IPS-NIHi7 (cell line): Measurements from ENCODE around the gene TEX50.
"Not testable (repeated sequence)": the region's sequence is repeated elsewhere in the genome, so short reads cannot be mapped to it uniquely, and the experiment has no call there.

Source experiments
- DNase-seq: peaks from one replicate; pipeline ENCODE4 v3.0.0; 2012; ENCODE audit warnings: mixed read lengths; ENCODE audit errors: extremely low spot score

TEX50 gene, protein sequence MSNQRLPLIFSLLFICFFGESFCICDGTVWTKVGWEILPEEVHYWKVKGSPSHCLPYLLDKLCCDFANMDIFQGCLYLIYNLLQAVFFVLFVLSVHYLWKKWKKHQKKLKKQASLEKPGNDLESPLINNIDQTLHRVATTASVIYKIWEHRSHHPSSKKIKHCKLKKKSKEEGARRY

DNA sequence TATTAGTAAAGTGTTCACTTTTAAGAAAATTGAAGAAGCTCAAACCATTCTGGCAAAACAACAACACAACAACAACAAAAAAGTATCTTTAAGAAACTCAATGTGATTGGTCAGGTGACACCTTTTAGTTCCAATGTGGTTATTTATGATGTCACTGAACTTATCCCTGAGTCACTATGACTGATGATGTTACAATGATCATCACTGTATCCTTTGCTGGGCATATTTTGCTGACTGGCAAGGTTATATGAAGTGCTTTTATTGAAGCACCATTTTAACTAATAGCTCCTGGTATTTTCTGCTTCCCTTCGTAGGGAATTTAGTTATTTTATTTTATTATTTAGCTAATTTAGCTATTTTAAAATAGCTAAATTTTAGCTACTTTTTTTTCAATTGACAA lies at the start of gene TEX50:
Gene TEX50 (plus strand): TSS at position 223 of the 400 bp plus-strand sequence. CDS start 184 bp downstream, outside the sequence.
- DNase-seq: no peak

DNA sequence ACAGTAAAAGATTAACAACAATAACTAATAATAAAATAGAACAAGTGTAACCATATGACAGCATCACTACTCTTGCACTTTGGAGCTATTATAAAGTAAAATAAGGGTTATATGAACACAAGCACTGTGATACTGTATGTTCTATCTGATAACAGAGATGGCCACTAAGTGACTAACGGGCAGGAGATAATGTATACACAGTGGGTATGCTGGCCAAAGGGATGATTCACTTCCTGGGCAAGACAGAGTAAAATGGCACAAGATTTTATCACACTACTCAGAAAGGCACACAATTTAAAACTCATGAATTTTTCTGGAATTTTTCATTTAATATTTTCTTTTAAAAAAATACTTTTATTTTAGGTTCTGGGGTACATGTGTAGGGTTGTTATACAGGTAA lies 44.6 kb upstream of the TEX50 start:
- DNase-seq: no peak

DNA sequence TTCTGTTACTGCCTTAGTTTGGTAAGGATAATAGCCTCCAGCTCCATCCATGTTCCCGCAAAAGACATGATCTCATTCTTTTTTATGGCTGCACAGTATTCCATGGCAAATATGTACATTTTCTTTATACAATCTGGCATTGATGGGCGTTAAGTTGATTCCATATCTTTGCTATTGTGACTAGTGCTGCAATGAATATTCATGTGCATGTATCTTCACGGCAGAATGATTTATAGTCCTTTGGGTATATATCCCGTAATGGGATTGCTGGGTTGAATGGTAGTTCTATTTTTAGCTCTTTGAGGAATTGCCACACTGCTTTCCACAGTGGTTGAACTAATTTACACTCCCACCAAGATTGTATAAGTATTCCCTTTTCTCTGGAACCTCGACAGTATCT lies 44.0 kb upstream of the TEX50 start:
- not testable (repeated sequence) for DNase-seq

DNA sequence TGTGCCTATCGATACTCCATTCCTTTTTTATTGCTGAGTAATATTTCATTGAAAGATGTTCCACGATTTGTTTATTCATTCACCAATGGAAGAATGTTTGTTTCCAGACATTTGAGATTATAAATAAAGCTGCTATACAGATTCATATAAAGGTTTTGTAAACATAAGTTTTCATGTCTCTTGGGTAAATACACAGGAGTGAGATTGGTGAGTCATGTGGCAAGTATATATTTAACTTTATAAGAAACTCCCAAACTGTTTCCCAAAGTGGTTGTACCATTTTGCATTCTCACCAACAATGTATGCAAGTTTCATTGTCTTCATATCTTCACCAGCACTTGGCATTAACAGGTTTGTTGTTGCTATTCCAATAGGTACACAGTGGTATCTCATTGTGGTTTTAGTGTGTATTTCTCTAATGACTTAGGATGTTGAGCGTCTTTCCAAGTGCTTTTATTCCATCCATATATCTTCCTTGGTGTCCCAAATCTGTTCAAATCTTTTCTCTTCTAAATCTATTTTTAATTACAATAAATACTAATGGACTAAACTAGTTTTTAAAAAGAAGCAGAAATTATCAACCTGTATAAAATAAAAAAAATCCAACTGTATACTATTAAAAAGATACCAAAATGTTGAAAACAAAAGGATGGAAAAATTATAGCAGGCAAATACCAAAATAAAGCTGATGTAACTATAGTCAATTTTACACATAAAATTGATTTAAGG lies 38.9 kb upstream of the TEX50 start:
- DNase-seq: no peak

DNA sequence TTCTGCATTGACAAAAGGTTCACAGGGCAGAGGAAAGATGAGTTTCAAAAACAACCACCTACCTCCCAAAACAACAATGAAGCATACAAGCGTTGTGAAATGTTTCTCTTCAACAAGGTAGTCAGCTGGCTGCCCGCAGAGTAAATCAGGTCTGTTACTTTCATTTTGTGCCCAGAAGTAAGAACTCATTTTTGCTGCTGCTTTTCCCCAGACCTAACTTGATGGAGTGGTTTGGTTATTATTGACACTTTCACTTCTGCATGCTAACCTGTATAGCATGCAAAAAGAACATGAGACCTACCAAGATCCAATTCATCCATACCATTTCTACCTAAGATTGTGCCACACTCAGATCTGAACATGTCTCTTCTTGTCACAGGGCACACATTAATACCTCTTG lies 33.5 kb upstream of the TEX50 start:
- DNase-seq: no peak

DNA sequence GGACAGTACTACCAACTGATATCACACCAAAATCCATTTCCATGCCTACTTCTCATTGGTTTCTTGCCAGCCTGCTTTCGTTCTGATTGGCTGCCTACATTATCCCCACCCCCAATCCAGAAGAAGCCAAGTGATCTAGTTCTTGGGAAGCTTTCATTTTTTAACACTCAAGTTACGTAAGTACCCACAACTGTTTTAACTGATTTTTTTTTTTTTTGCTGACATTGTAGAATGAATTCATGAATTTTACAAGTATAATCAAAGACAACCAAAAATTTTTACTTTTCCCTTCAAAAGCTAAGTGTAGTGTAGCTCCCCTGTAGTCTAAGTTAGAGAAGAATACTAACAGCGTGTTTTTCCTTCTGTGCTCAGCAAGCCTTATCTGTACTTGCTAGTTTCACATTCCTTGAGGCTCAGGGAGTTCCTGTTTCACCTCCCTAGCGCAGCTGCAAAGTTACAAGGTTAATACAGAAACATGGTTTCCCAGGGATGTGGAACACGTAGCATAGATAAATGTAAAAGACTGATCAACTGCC lies 32.0 kb upstream of the TEX50 start, which contains the start of gene SLC9C2:
Gene SLC9C2 (minus strand): TSS at position 17 of the 536 bp plus-strand sequence. CDS start 1,296 bp downstream, outside the sequence.
- no peak for DNase-seq

DNA sequence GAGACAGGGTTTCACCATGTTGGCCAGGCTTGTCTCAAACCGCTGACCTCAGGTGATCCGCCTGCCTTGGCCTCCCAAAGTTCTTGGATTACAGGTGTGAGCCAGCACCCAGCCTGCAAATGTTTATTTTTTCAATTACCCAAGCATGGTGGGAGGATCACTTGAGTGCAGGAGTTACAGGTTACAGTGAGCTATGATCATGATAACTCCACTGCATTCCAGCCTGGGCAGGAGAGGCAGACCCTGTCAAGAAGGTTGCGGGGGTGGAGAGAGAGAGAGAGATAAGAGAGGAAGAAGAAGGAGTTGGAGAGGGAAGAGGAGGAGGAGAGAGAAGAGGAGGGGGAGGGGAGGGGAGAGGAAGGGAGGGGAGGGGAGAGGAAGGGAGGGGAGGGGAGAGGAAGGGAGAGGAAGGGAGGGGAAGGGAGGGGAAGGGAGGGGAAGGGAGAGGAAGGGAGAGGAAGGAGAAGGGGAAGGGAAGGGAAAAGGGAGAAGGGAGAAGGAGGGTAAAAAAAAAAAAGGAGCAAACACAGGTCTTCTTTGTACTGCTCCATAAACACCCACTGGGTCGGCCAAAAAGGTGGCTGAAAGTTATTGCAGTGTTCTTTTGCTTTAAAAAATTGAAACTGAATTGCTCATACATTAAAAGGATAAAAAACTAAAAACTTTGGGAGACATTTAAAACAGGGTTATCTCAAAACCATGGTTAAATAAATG lies 26.5 kb upstream of the TEX50 start:
- no peak for DNase-seq

DNA sequence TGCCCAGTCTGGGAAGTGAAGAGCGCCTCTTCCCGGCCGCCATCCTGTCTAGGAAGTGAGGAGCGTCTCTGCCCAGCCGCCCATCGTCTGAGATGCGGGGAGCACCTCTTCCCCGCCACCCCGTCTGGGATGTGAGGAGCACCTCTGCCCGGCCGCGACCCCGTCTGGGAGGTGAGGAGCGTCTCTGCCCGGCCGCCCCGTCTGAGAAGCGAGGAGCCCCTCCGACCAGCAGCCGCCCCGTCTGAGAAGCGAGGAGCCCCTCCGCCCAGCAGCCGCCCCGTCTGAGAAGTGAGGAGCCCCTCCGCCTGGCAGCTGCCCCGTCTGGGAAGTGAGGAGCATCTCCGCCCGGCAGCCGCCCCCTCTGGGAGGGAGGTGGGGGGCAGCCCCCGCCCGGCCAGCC lies 22.1 kb upstream of the TEX50 start:
- not testable (repeated sequence) for DNase-seq

DNA sequence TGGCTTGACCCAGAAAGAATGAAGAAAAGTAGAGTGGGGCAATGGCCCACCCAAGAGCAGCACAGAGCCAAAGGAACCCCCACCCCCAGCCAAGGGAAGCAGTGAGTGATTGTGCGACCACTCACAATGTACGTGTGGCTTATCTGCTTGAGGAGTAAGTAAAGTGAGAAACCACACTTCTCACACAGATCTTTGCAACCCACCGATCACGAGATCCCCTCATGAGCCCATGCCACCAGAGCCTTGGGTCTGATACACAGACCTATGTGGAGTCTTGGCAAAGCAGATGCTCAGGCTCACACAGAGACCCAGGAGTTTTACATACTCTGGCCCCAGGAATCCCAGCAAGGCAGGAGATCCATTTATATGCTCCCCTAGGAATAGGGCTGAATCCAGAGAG lies 18.3 kb upstream of the TEX50 start:
- no peak for DNase-seq

DNA sequence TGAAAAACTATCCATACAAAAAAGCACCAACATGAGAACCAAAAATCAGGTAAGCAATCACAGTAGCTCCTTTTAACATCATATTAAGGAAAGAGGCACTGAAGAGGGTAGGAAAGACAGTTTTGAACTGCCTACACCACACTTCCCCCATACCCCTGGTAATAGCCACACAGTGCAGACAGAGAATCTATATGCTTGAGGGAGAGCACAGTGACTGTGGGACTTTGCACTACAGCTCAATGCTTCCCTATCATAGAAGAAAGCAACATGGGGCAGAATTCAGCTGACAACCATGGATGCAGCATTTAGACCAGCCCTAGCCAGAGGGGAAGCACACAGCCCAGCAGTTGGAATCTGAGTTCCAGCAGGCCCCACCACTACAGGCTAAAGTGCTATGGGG lies 7.9 kb upstream of the TEX50 start:
- DNase-seq: no peak

DNA sequence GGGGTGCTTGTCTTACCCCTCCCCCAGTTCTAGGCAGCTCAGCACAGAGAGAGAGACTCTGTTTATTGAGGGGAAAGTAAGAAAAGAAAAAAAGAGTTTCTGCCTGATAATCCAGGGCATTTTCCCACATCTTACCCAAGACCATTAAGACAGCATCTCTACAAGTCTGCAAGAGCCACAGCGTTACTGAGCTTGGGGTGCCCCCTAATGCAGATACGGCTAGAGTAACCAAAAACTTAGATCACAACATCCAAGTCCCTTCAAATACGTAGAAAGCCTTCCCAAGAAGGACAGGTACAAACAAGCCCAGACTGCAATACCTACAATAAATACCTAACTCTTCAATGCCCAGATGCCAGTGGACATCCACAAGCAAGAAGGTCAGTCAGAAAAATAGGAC lies 6.2 kb upstream of the TEX50 start:
- no peak for DNase-seq

DNA sequence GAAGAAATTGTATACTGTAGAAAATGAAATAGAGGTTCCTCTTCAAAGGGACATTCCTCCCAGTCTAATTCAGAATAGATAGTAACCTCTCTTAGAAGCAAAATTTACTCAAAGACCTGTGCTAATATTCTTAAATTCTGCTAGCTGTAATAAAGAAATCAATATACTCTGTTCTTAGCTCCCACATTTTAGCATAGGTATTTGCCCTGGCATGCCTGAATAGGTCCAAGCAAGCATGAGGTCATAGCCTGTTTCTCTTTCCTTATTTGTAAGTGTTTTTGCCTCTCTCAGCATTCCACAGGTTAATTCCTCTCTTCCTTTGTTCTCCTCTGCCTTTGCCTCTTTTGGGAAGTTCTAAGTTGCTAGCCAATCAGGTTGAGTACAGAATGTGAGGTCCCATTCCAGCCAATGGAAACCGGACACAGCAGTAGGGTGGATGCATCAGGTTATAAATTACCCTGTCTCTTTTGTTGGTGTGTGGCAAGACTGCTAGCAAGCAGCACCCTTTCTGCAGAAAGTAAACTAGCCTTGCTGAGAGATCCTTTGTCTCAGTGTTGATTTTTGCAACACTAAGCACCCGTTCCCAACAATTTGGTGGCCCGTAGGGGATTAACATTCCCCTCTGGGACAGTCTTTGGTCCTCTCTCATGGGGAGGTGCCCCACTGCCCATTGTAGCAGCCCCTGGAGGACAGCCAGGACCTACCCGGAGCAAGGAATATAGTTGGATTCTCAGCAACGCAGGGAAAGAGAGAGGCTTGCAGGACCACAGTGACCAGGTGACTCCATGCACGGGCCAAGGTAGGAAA lies 2.3 kb downstream of the TEX50 start:
- not testable (repeated sequence) for DNase-seq

DNA sequence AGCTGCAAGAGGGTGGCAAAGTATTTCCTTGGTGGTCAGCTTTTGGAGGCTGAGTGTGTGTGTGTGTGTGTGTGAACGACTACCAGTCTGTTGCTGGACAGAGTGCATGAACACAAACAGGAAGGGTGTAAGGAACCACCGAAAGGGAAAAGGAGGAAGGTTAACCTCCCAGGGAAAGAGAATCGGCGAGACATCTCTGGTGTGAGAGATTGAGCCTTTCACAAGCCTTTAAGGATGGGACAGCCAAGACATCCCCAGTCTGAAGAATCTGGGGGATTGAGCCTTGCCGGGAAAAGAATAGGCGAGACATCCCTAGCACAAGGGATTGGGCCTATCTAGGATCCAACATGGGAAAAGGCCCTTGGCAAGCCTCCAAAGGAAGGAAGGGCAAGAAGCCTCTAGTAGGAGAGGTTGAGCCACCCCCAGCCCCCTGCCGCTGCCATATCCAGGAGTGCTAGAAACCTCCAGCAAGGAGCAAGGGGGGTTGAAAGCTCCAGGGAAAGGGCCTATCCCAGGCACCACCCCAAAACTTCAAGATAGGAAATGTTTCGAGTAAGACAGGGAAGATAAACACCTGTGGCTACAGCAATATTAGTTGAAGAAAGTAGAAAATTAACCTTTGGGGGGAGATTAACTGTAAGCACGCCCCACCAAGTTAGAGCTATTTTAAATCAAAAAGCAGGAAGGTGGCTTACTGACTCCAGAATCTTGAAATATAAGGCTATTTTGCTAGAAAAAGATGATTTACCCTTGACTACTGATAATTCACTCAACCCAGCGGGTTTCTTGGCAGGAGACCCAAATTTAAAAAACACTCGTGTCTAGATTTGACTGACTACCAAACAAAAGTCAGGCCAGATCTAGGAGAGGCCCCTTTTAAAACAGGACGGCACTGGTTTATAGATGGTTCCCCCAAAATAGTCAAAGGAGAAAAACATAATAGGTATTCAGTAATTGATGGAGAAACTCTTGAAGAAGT lies 3.2 kb downstream of the TEX50 start:
- DNase-seq: no peak

DNA sequence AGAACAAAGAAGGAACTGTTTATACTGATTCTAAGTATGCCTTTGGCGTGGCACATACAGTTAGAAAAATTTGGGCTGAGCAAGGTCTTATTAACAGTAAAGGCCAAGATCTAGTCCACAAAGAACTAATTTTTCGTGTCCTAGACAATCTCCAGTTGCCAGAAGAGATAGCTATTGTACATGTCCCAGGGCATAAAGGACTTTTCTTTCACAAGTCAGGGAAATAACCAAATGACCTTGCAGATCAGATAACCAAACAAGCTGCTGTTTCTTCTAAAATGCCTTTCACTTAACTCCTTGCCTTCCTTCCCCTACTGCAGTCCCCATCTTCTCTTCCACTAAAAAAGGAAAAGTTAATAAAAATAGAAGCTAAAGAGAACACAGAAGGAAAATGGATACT lies 4.0 kb downstream of the TEX50 start:
- DNase-seq: no peak

DNA sequence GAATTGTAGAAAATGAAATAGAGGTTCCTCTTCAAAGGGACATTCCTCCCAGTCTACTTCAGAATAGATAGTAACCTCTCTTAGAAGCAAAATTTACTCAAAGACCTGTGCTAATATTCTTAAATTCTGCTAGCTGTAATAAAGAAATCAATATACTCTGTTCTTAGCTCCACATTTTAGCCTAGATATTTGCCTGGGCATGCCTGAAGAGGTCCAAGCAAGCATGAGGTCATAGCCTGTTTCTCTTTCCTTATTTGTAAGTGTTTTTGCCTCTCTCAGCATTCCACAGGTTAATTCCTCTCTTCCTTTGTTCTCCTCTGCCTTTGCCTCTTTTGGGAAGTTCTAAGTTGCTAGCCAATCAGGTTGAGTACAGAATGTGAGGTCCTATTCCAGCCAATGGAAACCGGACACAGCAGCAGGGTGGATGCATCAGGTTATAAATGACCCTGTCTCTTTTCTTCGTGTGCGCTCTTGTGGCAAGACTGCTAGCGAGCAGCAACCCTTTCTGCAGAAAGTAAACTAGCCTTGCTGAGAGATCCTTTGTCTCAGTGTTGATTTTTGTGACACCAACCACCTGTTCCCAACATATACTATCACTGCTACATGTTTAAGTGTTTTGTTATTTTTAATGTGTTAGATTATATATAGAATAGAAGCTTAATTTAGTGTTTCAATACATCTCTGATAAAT lies 7.5 kb downstream of the TEX50 start:
- DNase-seq: not testable (repeated sequence)

DNA sequence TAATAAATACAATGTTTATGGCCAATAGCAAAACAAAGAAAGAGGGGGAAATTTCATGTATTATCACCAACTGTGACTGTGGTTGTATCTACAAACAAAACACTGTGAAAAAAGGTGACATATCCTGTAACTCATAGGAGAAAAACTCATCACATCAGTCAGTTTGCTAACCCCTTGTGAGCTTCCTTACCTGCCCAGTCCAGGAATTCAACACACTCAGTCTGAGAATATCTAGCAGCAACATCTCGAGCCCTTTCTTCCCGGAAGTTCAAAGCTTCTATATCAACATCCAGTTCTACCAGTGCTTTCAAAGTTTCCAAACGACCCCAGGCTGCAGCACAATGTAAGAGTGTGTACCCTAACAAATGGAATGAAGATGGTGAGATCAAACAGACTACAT lies 11.5 kb downstream of the TEX50 start:
- DNase-seq: no peak

DNA sequence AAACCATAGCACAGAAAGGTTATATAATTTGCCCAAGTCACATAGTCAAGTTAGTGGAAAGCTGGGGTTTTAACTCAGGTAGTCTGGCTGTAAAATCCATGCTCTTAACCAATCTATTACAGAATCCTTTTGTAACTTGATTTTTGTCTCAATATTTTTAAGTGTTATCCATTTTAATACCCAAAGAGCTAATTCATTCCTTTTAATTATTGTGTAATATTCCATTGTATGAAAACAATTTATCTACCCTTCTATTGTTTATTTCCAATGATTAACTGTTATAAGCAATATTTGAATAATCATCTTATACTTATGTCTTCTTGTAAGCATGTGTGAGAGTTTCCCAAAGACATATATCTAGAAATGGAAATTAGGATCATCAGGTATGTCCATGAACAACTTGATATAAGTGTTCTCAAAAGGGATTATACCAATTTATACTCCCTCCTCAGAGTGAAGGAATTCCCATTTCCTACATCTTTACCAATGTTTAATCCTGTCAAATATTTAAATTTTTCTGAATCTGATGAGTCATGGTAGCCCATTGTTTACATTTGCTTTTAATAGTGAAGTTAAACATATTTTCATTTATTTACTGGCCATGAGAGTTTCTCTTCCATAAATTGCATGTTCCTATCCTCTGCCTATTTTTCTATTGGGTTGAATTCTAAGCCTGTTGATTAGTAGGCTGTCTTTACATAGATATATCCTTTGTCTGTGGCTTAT lies 13.9 kb downstream of the TEX50 start:
- no peak for DNase-seq

DNA sequence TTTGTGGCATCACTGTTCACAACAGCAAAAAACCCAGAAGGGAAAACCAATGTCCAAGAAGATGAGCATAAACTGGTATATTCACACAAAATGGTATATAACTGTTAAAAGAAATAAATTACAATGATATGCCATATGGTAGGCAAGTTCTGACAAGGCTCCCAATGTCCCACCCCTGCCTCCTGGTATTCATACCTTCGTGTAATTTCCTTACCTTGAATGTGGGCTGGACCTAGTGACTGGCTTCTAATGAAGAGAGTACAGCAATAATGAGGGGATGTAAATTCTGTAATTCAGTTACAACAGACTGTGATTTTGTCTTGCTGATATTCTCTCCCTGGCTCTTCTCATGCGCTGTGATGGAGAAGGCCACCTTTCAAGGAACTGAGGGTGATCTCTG lies 25.2 kb downstream of the TEX50 start:
- DNase-seq: no peak

DNA sequence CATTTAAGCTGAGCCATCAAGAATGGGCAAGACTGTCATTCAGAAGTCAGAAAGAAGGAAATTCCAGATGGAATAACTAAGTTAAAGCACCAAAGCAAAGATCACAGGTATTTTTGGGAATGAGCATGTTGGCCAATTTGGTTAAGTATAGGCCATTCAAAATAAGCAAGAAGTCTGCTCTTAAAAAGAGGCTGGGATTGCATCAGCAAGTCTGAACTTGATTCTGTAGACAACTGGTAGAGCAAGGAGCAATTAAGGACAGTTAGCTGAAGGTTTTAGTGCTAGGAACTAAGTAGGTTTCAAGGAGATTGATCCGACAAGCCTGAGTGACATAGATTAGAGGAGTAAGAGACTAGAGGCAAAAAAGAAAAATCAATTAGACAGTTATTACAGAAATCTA lies 26.1 kb downstream of the TEX50 start:
- no peak for DNase-seq
